Neural cell (in vitro differentiated cells): Measurements from ENCODE around the gene STK32A.

Experiments used
- EP300 ChIP-seq: fragments of 450-650 bp; conservative IDR thresholded peaks from 2 replicates; pipeline ENCODE4 v1.6.1; 2014; ENCODE audit warnings: antibody characterized with exemption, mild to moderate bottlenecking, moderate library complexity; ENCODE audit not compliant: poor library complexity, severe bottlenecking
- EZH2 ChIP-seq: fragments of 200-600, 300-800 bp; shearing (Covaris generic), sonication (generic); IDR thresholded peaks from 2 replicates; pipeline ENCODE4 v1.6.1; 2014; ENCODE audit warnings: antibody characterized with exemption, low read length, borderline replicate concordance, mild to moderate bottlenecking; ENCODE audit not compliant: insufficient read depth, poor library complexity, severe bottlenecking
- POLR2AphosphoS5 ChIP-seq: IDR thresholded peaks from 2 replicates; pipeline ENCODE4 v1.6.1; 2012
- RAD21 ChIP-seq: fragments of 450-650 bp; conservative IDR thresholded peaks from 2 replicates; pipeline ENCODE4 v1.6.1; 2014; ENCODE audit warnings: antibody characterized with exemption, mild to moderate bottlenecking, moderate library complexity
- SMC3 ChIP-seq: fragments of 450-650 bp; conservative IDR thresholded peaks from 2 replicates; pipeline ENCODE4 v1.6.1; 2014; ENCODE audit warnings: antibody characterized with exemption, mild to moderate bottlenecking, moderate library complexity; ENCODE audit not compliant: poor library complexity
- TAF1 ChIP-seq: IDR thresholded peaks from 2 replicates; pipeline ENCODE4 v1.6.1; 2012; ENCODE audit warnings: low read depth
- TF ChIP-seq, protein P1 (sequence below): fragments of 450-650 bp; IDR thresholded peaks from 2 replicates; pipeline ENCODE4 v1.5.1; 2014; ENCODE audit warnings: antibody characterized with exemption, mild to moderate bottlenecking, moderate library complexity; ENCODE audit not compliant: poor library complexity, severe bottlenecking
- TF ChIP-seq, protein P2 (sequence below): IDR thresholded peaks from 2 replicates; pipeline ENCODE4 v1.6.1; 2012; ENCODE audit warnings: borderline replicate concordance

DNA sequence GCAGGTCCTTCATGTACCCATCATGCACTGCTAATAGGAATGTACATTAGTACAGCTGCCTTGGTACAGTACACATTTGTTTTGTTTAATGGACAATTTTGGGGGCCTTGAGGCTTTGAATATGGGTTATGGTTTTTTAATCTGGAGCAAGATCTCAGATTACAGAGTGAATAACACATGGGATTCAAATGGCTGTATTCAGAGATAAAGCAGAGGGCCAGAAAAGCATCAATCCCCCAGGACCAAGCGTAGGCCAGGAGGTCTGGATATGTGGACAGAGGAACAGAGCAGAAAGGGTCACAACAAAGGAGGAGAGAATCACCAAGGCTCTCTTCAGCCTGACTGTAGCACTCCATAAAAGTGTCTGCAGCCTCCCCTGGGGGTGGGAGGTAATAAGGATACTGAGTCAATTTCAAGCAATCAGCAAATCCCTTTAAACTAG is 47.7 kb upstream of the STK32A start:
- TF ChIP-seq RAD21, result no peak
- TF ChIP-seq POLR2AphosphoS5, result no peak
- TF ChIP-seq EP300, result no peak
- no peak for TF ChIP-seq EZH2
- TF ChIP-seq, protein P1, sequence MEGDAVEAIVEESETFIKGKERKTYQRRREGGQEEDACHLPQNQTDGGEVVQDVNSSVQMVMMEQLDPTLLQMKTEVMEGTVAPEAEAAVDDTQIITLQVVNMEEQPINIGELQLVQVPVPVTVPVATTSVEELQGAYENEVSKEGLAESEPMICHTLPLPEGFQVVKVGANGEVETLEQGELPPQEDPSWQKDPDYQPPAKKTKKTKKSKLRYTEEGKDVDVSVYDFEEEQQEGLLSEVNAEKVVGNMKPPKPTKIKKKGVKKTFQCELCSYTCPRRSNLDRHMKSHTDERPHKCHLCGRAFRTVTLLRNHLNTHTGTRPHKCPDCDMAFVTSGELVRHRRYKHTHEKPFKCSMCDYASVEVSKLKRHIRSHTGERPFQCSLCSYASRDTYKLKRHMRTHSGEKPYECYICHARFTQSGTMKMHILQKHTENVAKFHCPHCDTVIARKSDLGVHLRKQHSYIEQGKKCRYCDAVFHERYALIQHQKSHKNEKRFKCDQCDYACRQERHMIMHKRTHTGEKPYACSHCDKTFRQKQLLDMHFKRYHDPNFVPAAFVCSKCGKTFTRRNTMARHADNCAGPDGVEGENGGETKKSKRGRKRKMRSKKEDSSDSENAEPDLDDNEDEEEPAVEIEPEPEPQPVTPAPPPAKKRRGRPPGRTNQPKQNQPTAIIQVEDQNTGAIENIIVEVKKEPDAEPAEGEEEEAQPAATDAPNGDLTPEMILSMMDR, result no peak
- TF ChIP-seq TAF1, result no peak
- TF ChIP-seq SMC3, result no peak
- TF ChIP-seq, protein P2, sequence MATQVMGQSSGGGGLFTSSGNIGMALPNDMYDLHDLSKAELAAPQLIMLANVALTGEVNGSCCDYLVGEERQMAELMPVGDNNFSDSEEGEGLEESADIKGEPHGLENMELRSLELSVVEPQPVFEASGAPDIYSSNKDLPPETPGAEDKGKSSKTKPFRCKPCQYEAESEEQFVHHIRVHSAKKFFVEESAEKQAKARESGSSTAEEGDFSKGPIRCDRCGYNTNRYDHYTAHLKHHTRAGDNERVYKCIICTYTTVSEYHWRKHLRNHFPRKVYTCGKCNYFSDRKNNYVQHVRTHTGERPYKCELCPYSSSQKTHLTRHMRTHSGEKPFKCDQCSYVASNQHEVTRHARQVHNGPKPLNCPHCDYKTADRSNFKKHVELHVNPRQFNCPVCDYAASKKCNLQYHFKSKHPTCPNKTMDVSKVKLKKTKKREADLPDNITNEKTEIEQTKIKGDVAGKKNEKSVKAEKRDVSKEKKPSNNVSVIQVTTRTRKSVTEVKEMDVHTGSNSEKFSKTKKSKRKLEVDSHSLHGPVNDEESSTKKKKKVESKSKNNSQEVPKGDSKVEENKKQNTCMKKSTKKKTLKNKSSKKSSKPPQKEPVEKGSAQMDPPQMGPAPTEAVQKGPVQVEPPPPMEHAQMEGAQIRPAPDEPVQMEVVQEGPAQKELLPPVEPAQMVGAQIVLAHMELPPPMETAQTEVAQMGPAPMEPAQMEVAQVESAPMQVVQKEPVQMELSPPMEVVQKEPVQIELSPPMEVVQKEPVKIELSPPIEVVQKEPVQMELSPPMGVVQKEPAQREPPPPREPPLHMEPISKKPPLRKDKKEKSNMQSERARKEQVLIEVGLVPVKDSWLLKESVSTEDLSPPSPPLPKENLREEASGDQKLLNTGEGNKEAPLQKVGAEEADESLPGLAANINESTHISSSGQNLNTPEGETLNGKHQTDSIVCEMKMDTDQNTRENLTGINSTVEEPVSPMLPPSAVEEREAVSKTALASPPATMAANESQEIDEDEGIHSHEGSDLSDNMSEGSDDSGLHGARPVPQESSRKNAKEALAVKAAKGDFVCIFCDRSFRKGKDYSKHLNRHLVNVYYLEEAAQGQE, result no peak
